ENCODE data around the gene SIPA1L3. TPM values are rescaled to one million over a fixed set of nuclear protein-coding genes. Genes with fewer than 3 reads are reported as not detected.
A peak's percentile ranks its signal among the peaks of the same experiment; 100 is the strongest.

Gene SIPA1L3
- total RNA-seq, 2 donors from 2014 or later: 29.5 to 32.2 TPM

- Mint-ChIP-seq H3K36me3 (ENCODE audit: low read depth) (peaks cover 4% of the 10 kb centered on the region), H3K4me3 (no peak overlapping the region), H3K4me1 (peaks cover 16% of the 10 kb centered on the region), H3K27ac (no peak overlapping the region), H3K27me3 (no peaks in the 10 kb centered on the region)
- peak; percentile 51 for ATAC-seq
- no peak for DNase-seq
- H3K9me3 ChIP-seq (ENCODE audit: control insufficient read depth, low read length, poor library complexity, severe bottlenecking): no peaks in the 10 kb centered on the region
Measured at GRCh38 chr19:38034492-38034860, 127.5 kb downstream of the SIPA1L3 start.

GRCh38 chr19:38035515-38036495, 128.8 kb downstream of the SIPA1L3 start:
- Mint-ChIP-seq H3K27me3 (no peaks in the 10 kb centered on the region), H3K4me3 (no peak overlapping the region), H3K4me1 (peaks cover 16% of the 10 kb centered on the region), H3K27ac (no peak overlapping the region), H3K36me3 (ENCODE audit: low read depth) (peaks cover 4% of the 10 kb centered on the region)
- no peaks in the 10 kb centered on the region for H3K9me3 ChIP-seq (ENCODE audit: control insufficient read depth, low read length, poor library complexity, severe bottlenecking)
- DNase-seq: no peak
- ATAC-seq: no peak

- ATAC-seq (no peak), DNase-seq (no peak)
- Mint-ChIP-seq H3K27me3 (no peaks in the 10 kb centered on the region), H3K4me3 (no peak overlapping the region), H3K4me1 (peaks cover 16% of the 10 kb centered on the region), H3K27ac (peak overlapping the region; percentile 85), H3K36me3 (ENCODE audit: low read depth) (no peaks in the 10 kb centered on the region)
- no peaks in the 10 kb centered on the region for H3K9me3 ChIP-seq (ENCODE audit: control insufficient read depth, low read length, poor library complexity, severe bottlenecking)
Measured at GRCh38 chr19:38036707-38037611, 130.0 kb downstream of the SIPA1L3 start.

DNA sequence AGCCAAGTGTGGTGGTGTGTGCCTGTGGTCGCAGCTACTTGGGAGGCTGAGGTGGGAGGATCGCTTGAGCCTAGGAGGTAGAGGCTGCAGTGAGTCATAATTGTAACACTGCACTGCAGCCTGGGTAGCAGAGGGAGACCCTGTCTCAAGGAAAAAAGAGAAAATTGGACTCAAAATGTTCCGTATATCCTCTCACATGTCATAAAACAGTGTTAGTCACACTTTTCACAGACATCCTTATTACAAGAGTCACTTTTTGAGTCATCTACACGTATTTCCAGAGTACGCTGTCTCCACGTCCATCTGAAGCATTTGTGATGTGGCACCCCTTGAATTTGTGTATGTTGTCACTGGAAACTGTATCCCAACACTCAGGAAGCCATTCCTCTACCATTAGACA, 133.0 kb downstream of the SIPA1L3 start:
- Mint-ChIP-seq H3K27ac (no peak overlapping the region), H3K27me3 (no peaks in the 10 kb centered on the region), H3K4me1 (peaks cover 17% of the 10 kb centered on the region), H3K36me3 (ENCODE audit: low read depth) (no peaks in the 10 kb centered on the region), H3K4me3 (no peak overlapping the region)
- H3K9me3 ChIP-seq (ENCODE audit: control insufficient read depth, low read length, poor library complexity, severe bottlenecking): no peaks in the 10 kb centered on the region
- ATAC-seq (no peak), DNase-seq (no peak)

- H3K4me3 Mint-ChIP-seq: no peak overlapping the region
- DNase-seq: no peak
- no peak for ATAC-seq
- H3K27ac Mint-ChIP-seq: no peak overlapping the region
- no peaks in the 10 kb centered on the region for H3K36me3 Mint-ChIP-seq (ENCODE audit: low read depth)
- H3K27me3 Mint-ChIP-seq: no peaks in the 10 kb centered on the region
- H3K4me1 Mint-ChIP-seq: peaks cover 18% of the 10 kb centered on the region
- H3K9me3 ChIP-seq (ENCODE audit: control insufficient read depth, low read length, poor library complexity, severe bottlenecking): no peaks in the 10 kb centered on the region
Measured at GRCh38 chr19:38042132-38042531, 135.1 kb downstream of the SIPA1L3 start.

DNA sequence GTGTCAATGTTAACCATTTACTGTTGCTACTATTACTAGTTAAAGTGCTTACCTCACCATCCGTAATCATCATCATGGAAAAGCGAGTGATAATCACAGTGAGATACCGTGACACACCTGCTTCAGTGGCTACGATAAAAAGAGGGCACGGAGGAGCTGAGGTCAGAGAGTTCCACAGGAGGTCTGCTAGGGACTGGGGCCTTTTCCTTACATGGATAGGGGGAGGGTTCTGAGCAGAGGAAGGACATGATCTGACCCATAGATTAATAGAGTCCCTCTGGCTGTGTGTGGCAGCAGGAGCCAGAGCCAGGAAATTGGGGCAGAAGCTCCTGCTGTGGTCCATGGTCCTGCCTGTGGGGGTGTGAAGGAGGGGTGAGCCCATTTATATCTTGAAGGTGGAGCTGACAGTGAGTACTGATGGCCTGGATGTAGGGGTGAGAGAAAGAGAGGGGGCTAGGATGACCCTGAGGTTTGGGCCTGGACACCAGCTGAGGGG, 136.7 kb downstream of the SIPA1L3 start:
- H3K27ac Mint-ChIP-seq: no peak overlapping the region
- no peak for ATAC-seq
- no peak for DNase-seq
- H3K4me1 Mint-ChIP-seq: peaks cover 27% of the 10 kb centered on the region
- no peaks in the 10 kb centered on the region for H3K36me3 Mint-ChIP-seq (ENCODE audit: low read depth)
- H3K4me3 Mint-ChIP-seq: no peak overlapping the region
- H3K27me3 Mint-ChIP-seq: no peaks in the 10 kb centered on the region
- H3K9me3 ChIP-seq (ENCODE audit: control insufficient read depth, low read length, poor library complexity, severe bottlenecking): no peaks in the 10 kb centered on the region

DNA sequence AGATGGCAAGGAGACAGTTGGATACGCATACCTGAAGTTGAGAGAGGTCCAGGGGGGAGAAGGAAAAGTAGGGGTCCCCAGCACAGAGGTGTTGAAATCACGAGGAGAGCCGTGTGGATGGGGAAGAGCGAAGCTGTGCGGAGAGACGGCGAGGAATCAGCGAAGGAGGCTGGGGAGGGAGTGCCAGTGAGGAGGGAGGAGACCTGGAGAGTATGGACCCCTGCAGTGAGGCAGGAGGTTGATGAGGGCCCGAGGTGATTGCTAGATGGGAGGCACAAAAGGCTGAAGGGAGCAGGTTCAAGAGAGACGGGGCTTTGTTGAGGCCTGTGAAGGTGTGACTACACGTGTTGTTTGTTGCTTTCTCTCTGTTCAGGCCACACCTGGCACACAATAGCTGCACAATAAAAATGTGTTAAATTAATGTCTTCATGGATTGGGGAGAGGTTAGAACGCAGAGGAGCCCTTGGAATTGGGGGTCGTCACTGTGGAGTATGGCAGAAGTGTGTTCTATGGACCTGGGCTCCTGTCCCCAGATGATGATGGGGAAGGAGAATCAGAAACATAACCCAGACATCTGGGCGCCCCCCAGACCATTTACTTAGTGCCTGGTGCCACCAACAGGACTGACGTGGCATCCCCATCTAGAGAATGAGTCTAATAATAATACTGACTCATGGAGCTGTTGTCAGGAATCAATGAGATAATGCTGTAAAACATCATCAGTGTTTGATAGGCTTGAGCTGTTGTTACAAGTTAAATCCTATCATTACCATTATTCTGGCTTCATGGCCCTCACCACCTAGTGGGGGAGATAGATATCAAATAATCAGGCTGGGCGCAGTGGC, 137.5 kb downstream of the SIPA1L3 start:
- Mint-ChIP-seq H3K36me3 (ENCODE audit: low read depth) (no peaks in the 10 kb centered on the region), H3K27ac (peak overlapping the region; percentile 83), H3K4me1 (peaks cover 34% of the 10 kb centered on the region), H3K27me3 (no peaks in the 10 kb centered on the region), H3K4me3 (no peak overlapping the region)
- DNase-seq (no peak), ATAC-seq (no peak)
- H3K9me3 ChIP-seq (ENCODE audit: control insufficient read depth, low read length, poor library complexity, severe bottlenecking): no peaks in the 10 kb centered on the region

- H3K4me3 Mint-ChIP-seq: no peak overlapping the region
- H3K27ac Mint-ChIP-seq: peak overlapping the region; percentile 83
- peaks cover 37% of the 10 kb centered on the region for H3K4me1 Mint-ChIP-seq
- no peaks in the 10 kb centered on the region for H3K36me3 Mint-ChIP-seq (ENCODE audit: low read depth)
- H3K9me3 ChIP-seq (ENCODE audit: control insufficient read depth, low read length, poor library complexity, severe bottlenecking): no peaks in the 10 kb centered on the region
- DNase-seq (no peak), ATAC-seq (no peak)
- H3K27me3 Mint-ChIP-seq: no peaks in the 10 kb centered on the region
Measured at GRCh38 chr19:38045554-38046253, 138.7 kb downstream of the SIPA1L3 start.

- H3K36me3 Mint-ChIP-seq (ENCODE audit: low read depth): no peaks in the 10 kb centered on the region
- peaks cover 37% of the 10 kb centered on the region for H3K4me1 Mint-ChIP-seq
- no peak for ATAC-seq
- H3K27me3 Mint-ChIP-seq: no peaks in the 10 kb centered on the region
- no peak overlapping the region for H3K27ac Mint-ChIP-seq
- no peak overlapping the region for H3K4me3 Mint-ChIP-seq
- no peaks in the 10 kb centered on the region for H3K9me3 ChIP-seq (ENCODE audit: control insufficient read depth, low read length, poor library complexity, severe bottlenecking)
- DNase-seq: no peak
Measured at GRCh38 chr19:38046254-38047048, 139.4 kb downstream of the SIPA1L3 start.

DNA sequence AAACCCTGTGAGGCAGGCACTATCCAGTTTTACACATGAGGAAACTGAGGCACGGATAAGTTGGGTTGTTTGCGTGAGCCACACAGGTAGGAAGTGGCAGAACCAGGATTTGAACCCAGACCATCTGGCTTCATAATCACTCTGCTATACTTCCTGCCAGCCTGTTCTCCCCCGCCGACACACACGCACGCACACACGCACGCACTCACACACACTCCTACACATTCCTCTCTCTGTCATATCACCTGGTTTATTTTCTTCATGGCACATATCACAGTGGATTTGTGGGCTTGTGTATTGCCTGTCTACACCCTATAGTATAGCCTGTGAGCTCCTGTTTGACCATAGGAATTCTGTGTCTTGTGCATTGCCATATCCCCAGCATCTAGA, 140.0 kb downstream of the SIPA1L3 start:
- H3K27ac Mint-ChIP-seq: peak overlapping the region; percentile 93
- H3K27me3 Mint-ChIP-seq: no peaks in the 10 kb centered on the region
- no peak for DNase-seq
- H3K36me3 Mint-ChIP-seq (ENCODE audit: low read depth): no peaks in the 10 kb centered on the region
- H3K4me1 Mint-ChIP-seq: peaks cover 37% of the 10 kb centered on the region
- H3K9me3 ChIP-seq (ENCODE audit: control insufficient read depth, low read length, poor library complexity, severe bottlenecking): no peaks in the 10 kb centered on the region
- H3K4me3 Mint-ChIP-seq: no peak overlapping the region
- no peak for ATAC-seq

DNA sequence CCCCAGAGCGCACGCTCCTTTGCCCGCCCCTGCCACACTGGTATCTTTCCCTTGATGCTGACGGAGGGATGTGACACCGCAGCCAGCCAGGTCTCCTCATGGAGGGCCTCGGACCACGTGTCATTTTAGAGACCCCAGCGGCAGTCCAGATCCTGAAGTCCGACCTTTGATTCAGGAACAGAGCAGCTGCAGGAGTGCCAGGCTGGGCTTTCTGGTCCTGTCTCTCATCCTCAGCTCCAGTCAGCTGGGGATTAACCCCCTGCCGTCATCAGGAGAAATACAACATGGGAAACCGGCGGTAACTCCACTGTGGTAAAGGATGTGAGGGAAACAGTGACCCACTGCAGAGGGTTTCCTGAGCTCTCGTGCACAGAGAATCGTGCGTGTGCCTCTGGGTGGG, 140.6 kb downstream of the SIPA1L3 start:
- H3K9me3 ChIP-seq (ENCODE audit: control insufficient read depth, low read length, poor library complexity, severe bottlenecking): no peaks in the 10 kb centered on the region
- peak overlapping the region; percentile 93 for H3K27ac Mint-ChIP-seq
- H3K36me3 Mint-ChIP-seq (ENCODE audit: low read depth): no peaks in the 10 kb centered on the region
- H3K4me3 Mint-ChIP-seq: peak overlapping the region; percentile 88
- peaks cover 37% of the 10 kb centered on the region for H3K4me1 Mint-ChIP-seq
- DNase-seq: no peak
- no peaks in the 10 kb centered on the region for H3K27me3 Mint-ChIP-seq
- ATAC-seq: no peak

Measured in T-helper 17 cell (primary cell).